Fibroblast of lung (primary cell): Measurements from ENCODE around the gene KLHL1.

Experiments
- EZH2 ChIP-seq: IDR thresholded peaks from 2 replicates; pipeline ENCODE4 v1.5.1; 2012; ENCODE audit warnings: low read length, control low read depth, mild to moderate bottlenecking; ENCODE audit errors: missing control alignments
- TF ChIP-seq, protein P1 (sequence below), 2 donors: IDR thresholded peaks in 1 of 2; conservative IDR thresholded peaks in 1 of 2; 1 replicate in 1 of 2; 2 replicates in 1 of 2; pipeline ENCODE4 v1.5.1; 2011 to 2012; ENCODE audit warnings: low read length in 2 of 2, control low read depth in 1 of 2, inconsistent platforms in 1 of 2, low read depth in 1 of 2, mild to moderate bottlenecking in 1 of 2

DNA sequence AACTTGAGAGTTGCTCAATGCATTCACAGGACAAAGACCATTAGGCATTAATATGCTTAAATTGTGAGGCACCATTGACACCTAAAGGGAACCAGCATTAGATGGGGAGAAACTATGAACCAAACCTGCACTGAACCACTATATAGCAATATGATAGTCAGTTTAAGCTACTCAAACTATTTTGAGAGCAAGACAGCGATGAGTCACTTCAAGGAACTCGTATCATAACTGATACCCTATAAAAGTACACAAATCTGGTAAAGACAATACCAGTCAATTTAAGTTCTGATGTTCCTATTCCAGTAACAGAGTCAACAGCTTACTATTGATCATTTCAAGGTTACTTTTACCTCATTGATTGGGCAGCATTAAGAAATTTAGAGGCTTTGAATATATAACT lies 151.9 kb downstream of the KLHL1 start:
- TF ChIP-seq, protein P1, sequence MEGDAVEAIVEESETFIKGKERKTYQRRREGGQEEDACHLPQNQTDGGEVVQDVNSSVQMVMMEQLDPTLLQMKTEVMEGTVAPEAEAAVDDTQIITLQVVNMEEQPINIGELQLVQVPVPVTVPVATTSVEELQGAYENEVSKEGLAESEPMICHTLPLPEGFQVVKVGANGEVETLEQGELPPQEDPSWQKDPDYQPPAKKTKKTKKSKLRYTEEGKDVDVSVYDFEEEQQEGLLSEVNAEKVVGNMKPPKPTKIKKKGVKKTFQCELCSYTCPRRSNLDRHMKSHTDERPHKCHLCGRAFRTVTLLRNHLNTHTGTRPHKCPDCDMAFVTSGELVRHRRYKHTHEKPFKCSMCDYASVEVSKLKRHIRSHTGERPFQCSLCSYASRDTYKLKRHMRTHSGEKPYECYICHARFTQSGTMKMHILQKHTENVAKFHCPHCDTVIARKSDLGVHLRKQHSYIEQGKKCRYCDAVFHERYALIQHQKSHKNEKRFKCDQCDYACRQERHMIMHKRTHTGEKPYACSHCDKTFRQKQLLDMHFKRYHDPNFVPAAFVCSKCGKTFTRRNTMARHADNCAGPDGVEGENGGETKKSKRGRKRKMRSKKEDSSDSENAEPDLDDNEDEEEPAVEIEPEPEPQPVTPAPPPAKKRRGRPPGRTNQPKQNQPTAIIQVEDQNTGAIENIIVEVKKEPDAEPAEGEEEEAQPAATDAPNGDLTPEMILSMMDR (conservative IDR thresholded peaks at IDR 0.05 in 1 of 2, IDR thresholded peaks at IDR 0.05 in 1 of 2; ENCODE audit: low read depth in 1 of 2, low read length in 2 of 2), result no peak
- no peak for TF ChIP-seq EZH2
